Kidney (tissue), 14 donors: ENCODE data around the gene FOXC2. TPM values are rescaled to one million over a fixed set of nuclear protein-coding genes. Genes with fewer than 3 reads are reported as not detected.

Experiments used
- DNase-seq, 5 donors: peaks; one replicate each; pipeline ENCODE4 v3.0.0-alpha.2; 2013 to 2020
- FAIRE-seq: peaks from 2 replicates; lab custom pipeline; 2012; peaks lifted over from hg19 to GRCh38; lab: Jason Lieb, UNC
- H3K27ac ChIP-seq, 2 donors: one replicate each; pipeline ENCODE4 v1.7.0; 2013; ENCODE audit warnings: low read depth in 2 of 2, low read length in 2 of 2, inconsistent platforms in 1 of 2
- H3K27me3 ChIP-seq: one replicate; pipeline ENCODE4 v1.7.1; 2013; ENCODE audit warnings: low read length, inconsistent platforms; ENCODE audit not compliant: control insufficient read depth, insufficient read depth
- H3K36me3 ChIP-seq, 3 donors: one replicate each; pipeline versions ENCODE4 v1.7.0 to v1.7.1; 2013; ENCODE audit warnings: low read length in 3 of 3, control low read depth in 1 of 3, inconsistent platforms in 1 of 3; ENCODE audit not compliant: insufficient read depth in 3 of 3, control insufficient read depth in 2 of 3
- H3K4me1 ChIP-seq, 3 donors: one replicate each; pipeline versions ENCODE4 v1.7.0 to v1.7.1; 2013; ENCODE audit warnings: low read length in 3 of 3, inconsistent platforms in 1 of 3, low read depth in 1 of 3; ENCODE audit not compliant: control insufficient read depth in 2 of 3, insufficient read depth in 2 of 3
- H3K4me3 ChIP-seq, 3 donors: one replicate each; pipeline versions ENCODE4 v1.7.0 to v1.8.1; 2013; ENCODE audit warnings: low read length in 3 of 3, control low read depth in 1 of 3, inconsistent platforms in 1 of 3
- H3K9ac ChIP-seq, 3 donors: one replicate each; pipeline versions ENCODE4 v1.7.0 to v1.7.1; 2013; ENCODE audit warnings: low read length in 3 of 3, control low read depth in 1 of 3, inconsistent platforms in 1 of 3
- H3K9me3 ChIP-seq, 3 donors: one replicate each; pipeline versions ENCODE4 v1.7.0 to v1.7.1; 2013; ENCODE audit warnings: low read length in 3 of 3, control low read depth in 1 of 3, inconsistent platforms in 1 of 3; ENCODE audit not compliant: control insufficient read depth in 2 of 3, insufficient read depth in 1 of 3
- CTCF ChIP-seq: IDR thresholded peaks from 3 replicates; pipeline ENCODE4 v1.5.1; 2012; ENCODE audit warnings: mild to moderate bottlenecking, moderate library complexity, borderline replicate concordance; ENCODE audit not compliant: insufficient read depth; ENCODE audit errors: extremely low read depth
- intact Hi-C: fragments of 100-400 bp; cut with DNase I; formaldehyde crosslinking; loops from one replicate; pipeline ENCODE4 v1.11.1; 2022
- polyA plus RNA-seq: library from polyadenylated mRNA; stranded (reverse); fragments of 350-450 nt; fragmentation: Illumina TruSeq; extraction: RNeasy Lipid Tissue Mini Kit (QIAGEN cat#74804); gene quantifications from one replicate; pipeline ENCODE4 v1.2.3, GENCODE V29; 2014; ENCODE audit warnings: low read depth, low replicate concordance; ENCODE audit not compliant: insufficient read depth
- total RNA-seq: library from RNA; stranded (reverse); fragmentation: NEBNext Ultra II Directional; extraction: Animal tissue kit (Norgen Biotek cat#: 25700); gene quantifications from one replicate; pipeline ENCODE4 v1.2.1, GENCODE V29; 2021
- donor health status: control.
- donor health status: control.
- donor health status: control.
- donor health status: control.
- donor health status: control.
- donor health status: DM: yes; HTN: yes; CAD: no.
- donor health status: Normal renal cell carcinoma (clear cell type).

FOXC2 gene
- total and polyA plus RNA-seq, 2 donors from 2014 or later = 3.8 to 6.3 TPM

DNA sequence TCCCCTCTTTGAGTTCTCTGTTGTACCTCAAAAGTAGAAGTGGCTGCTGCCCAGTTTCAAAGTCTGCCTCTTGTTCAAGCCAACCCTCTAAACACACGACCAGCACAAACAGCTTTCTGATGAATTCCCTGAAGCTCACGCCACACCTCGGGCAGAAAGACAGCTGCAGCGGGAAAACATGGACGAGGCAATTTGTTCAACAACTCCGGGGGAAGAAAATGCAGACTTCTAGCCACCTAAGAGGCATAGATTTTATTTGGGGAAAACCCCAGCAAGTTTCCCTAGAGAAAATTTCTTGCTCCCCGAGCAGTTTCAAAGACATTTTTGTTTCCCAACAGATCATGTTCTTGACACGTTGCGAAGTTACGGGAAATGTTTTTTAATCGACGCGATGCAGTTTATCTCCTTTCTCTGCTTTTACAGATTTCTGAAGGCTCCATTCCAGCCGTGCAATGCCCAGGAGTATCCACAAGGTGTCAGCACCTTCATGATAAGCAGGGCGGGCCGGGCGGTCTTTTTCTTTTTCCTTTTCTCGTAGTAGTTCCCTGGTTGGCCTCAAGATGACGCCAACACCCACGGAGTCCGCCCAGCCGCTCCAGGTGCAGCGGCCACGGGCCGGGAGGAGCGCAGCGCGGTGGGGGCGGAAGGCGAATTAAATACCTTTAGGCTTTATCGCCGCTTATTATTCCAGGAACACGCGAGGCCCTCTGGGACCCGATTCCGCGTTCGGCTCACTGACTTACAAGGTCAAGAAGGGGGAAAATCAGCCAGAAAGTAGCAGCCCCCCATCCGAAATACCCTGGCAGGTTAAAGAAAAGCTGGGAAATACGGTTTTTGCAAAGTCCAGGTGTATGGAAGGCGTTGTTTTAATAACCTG is 2.9 kb upstream of the FOXC2 start:
- FAIRE-seq (peak; percentile 76), DNase-seq (peak; percentile 93 to 96 (median 95))
- H3K9me3 ChIP-seq = no peaks in the 10 kb centered on the region
- H3K4me1 ChIP-seq = peaks cover 0 to 5% (median 0%) of the 10 kb centered on the region in 3 donors
- peak; percentile 99 for TF ChIP-seq CTCF
- H3K27me3 ChIP-seq = peaks cover 6% of the 10 kb centered on the region
- H3K4me3 ChIP-seq = peak overlapping the region; percentile 40 to 42 (median 42)
- peak overlapping the region in 1 of 3 donors; percentile 45 for H3K9ac ChIP-seq
- H3K36me3 ChIP-seq = no peaks in the 10 kb centered on the region
- intact Hi-C loops = loop anchor here (10.0 kb wide), 1 partner anchor 721 kb away; no protein-coding TSS in a partner anchor
- peak overlapping the region in 1 of 2 donors; percentile 76 for H3K27ac ChIP-seq

GRCh38 chr16:86565181-86565631 is 1.4 kb upstream of the FOXC2 start:
- DNase-seq = peak in 2 of 5 donors; percentile 52 to 55
- H3K36me3 ChIP-seq = no peaks in the 10 kb centered on the region
- H3K4me1 ChIP-seq = peaks cover 0 to 5% (median 0%) of the 10 kb centered on the region in 3 donors
- intact Hi-C loops = loop anchor here (5.0 to 10.0 kb wide), 2 partner anchors 497 to 720 kb away; no protein-coding TSS in a partner anchor
- H3K27ac ChIP-seq = peak overlapping the region; percentile 67 to 76
- no peaks in the 10 kb centered on the region for H3K9me3 ChIP-seq
- peak overlapping the region; percentile 3 to 55 (median 52) for H3K4me3 ChIP-seq
- peak overlapping the region in 2 of 3 donors; percentile 45 to 48 for H3K9ac ChIP-seq
- TF ChIP-seq CTCF = no peak
- peaks cover 8% of the 10 kb centered on the region for H3K27me3 ChIP-seq
- no peak for FAIRE-seq

DNA sequence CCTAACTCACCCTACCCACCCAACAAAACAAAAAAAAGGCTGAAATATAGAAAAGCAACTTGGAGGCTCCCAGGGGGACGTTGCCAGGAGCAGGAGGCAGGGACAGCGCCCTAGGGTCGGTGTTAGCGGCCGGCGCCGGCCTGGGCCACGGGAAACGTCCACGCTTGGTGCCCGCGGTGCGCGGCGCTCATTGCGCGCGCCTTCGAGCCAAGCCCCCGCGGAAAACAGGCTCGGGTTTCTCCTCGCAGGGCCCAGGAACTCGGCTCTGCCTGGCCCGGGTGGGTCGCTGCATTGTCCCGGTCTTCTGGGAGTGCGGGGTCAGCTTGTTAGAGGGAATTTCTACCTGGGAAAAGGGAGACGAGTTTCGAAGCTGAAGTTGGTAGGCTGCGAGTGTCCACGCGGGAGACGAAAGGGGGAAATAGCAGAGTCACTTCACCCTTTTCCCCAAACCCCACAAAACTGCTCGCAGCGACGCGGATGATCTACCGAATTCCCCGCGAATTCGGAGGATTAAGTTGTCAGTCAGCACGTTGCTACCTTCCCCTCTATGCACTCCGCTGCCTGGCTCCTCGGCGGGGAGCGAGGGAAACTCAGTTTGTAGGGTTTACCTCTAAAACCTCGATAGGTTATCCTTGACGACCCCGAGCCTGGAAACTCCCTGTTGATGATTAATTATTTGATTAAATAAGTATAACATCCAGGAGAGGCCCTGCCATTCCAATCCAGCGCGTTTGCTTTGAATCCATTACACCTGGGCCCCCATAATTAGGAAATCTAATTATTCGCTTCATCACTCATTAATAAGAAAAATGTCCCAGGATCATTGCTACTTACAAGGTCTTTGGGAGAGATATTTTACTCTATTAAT is 751 bp upstream of the FOXC2 start:
- Histone ChIP-seq H3K9me3 (no peaks in the 10 kb centered on the region), H3K27me3 (peaks cover 8% of the 10 kb centered on the region), H3K36me3 (no peaks in the 10 kb centered on the region), H3K27ac (peak overlapping the region; percentile 67 to 76), H3K4me3 (peak overlapping the region; percentile 29 to 72 (median 52)), H3K9ac (peak overlapping the region; percentile 57 to 69 (median 58)), H3K4me1 (peaks cover 0 to 5% (median 0%) of the 10 kb centered on the region in 3 donors)
- DNase-seq (peak in 2 of 5 donors; percentile 69 to 73), FAIRE-seq (no peak)
- intact Hi-C loops = loop anchor here (5.0 to 10.0 kb wide), 2 partner anchors 496 to 719 kb away; no protein-coding TSS in a partner anchor
- TF ChIP-seq CTCF = no peak
